ENCODE data around the gene OLFML2A. TPM values are rescaled to one million over a fixed set of nuclear protein-coding genes. Genes with fewer than 3 reads are reported as not detected.

Gene OLFML2A
- polyA plus RNA-seq, 1 donor, result 140 TPM

GRCh38 chr9:124797343-124798103 lies 20.6 kb downstream of the OLFML2A start:
- no peak for DNase-seq (ENCODE audit: low read depth)

GRCh38 chr9:124799274-124800006 lies 22.5 kb downstream of the OLFML2A start:
- DNase-seq (ENCODE audit: low read depth), result no peak

GRCh38 chr9:124800306-124801259 lies 23.6 kb downstream of the OLFML2A start:
- no peak for DNase-seq (ENCODE audit: low read depth)

- no peak for DNase-seq (ENCODE audit: low read depth)
Observed at GRCh38 chr9:124801356-124801755, 24.4 kb downstream of the OLFML2A start.

GRCh38 chr9:124802426-124802825 lies 25.5 kb downstream of the OLFML2A start:
- no peak for DNase-seq (ENCODE audit: low read depth)

- no peak for DNase-seq (ENCODE audit: low read depth)
Observed at GRCh38 chr9:124803911-124804310, 27.0 kb downstream of the OLFML2A start.

- DNase-seq (ENCODE audit: low read depth), result no peak
Observed at GRCh38 chr9:124805186-124805585, 28.3 kb downstream of the OLFML2A start.

- no peak for DNase-seq (ENCODE audit: low read depth)
Observed at GRCh38 chr9:124808246-124808956, 31.5 kb downstream of the OLFML2A start.

- no peak for DNase-seq (ENCODE audit: low read depth)
Observed at GRCh38 chr9:124809211-124809610, 32.3 kb downstream of the OLFML2A start.

- DNase-seq (ENCODE audit: low read depth), result no peak
Observed at GRCh38 chr9:124809741-124810500, 33.0 kb downstream of the OLFML2A start.

GRCh38 chr9:124810663-124811355 lies 33.9 kb downstream of the OLFML2A start:
- DNase-seq (ENCODE audit: low read depth), result no peak

- no peak for DNase-seq (ENCODE audit: low read depth)
Observed at GRCh38 chr9:124812441-124812876, 35.5 kb downstream of the OLFML2A start.

- no peak for DNase-seq (ENCODE audit: low read depth)
Observed at GRCh38 chr9:124813041-124813440, 36.1 kb downstream of the OLFML2A start.

- no peak for DNase-seq (ENCODE audit: low read depth)
Observed at GRCh38 chr9:124813501-124814163, 36.7 kb downstream of the OLFML2A start.

GRCh38 chr9:124814164-124814535 lies 37.2 kb downstream of the OLFML2A start:
- no peak for DNase-seq (ENCODE audit: low read depth)

GRCh38 chr9:124815601-124816000 lies 38.7 kb downstream of the OLFML2A start:
- no peak for DNase-seq (ENCODE audit: low read depth)

GRCh38 chr9:124818431-124819281 lies 41.7 kb downstream of the OLFML2A start:
- DNase-seq (ENCODE audit: low read depth), result no peak
